Thyroid gland (tissue), 4 donors: ENCODE results near the gene TMEM269.

Source experiments
- POLR2A ChIP-seq, 2 donors: fragments of 450-650 bp; IDR thresholded peaks; one replicate each; pipeline ENCODE4 v1.6.1; 2017; ENCODE audit warnings: antibody characterized with exemption in 2 of 2, mild to moderate bottlenecking in 2 of 2, moderate library complexity in 1 of 2
- TF ChIP-seq, protein P1 (sequence below), 6 experiments: fragments of 200-600 bp in 3 of 6; fragments of 450-650 bp in 3 of 6; sonication (generic) in 3 of 6; IDR thresholded peaks; one replicate each; pipeline ENCODE4 v1.5.1; 2016 to 2019; ENCODE audit warnings: antibody characterized with exemption in 6 of 6, mild to moderate bottlenecking in 2 of 6, inconsistent platforms in 1 of 6, moderate library complexity in 1 of 6

GRCh38 chr1:42846257-42847110 lies 61.7 kb downstream of the TMEM269 start, which contains the start of gene ZNF691:
- peak in 1 of 2 donors; percentile 79 for TF ChIP-seq POLR2A (IDR thresholded peaks at IDR 0.05)
- TF ChIP-seq, protein P1, sequence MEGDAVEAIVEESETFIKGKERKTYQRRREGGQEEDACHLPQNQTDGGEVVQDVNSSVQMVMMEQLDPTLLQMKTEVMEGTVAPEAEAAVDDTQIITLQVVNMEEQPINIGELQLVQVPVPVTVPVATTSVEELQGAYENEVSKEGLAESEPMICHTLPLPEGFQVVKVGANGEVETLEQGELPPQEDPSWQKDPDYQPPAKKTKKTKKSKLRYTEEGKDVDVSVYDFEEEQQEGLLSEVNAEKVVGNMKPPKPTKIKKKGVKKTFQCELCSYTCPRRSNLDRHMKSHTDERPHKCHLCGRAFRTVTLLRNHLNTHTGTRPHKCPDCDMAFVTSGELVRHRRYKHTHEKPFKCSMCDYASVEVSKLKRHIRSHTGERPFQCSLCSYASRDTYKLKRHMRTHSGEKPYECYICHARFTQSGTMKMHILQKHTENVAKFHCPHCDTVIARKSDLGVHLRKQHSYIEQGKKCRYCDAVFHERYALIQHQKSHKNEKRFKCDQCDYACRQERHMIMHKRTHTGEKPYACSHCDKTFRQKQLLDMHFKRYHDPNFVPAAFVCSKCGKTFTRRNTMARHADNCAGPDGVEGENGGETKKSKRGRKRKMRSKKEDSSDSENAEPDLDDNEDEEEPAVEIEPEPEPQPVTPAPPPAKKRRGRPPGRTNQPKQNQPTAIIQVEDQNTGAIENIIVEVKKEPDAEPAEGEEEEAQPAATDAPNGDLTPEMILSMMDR (IDR thresholded peaks at IDR 0.05): peak in 5 of 6 experiments; percentile 22 to 54 (median 34)
